H1 (cell line): ENCODE measurements around the gene HYAL4.

Source experiments
- ATF2 ChIP-seq: IDR thresholded peaks from 2 replicates; pipeline ENCODE4 v1.6.1; 2012; ENCODE audit warnings: low read length, inconsistent platforms
- CBX8 ChIP-seq: fragments of 300-800, 300-1000 bp; sonication (generic); IDR thresholded peaks from 2 replicates; pipeline ENCODE4 v1.7.1; 2016; ENCODE audit warnings: low read depth, low read length, borderline replicate concordance
- CHD1 ChIP-seq: IDR thresholded peaks from 2 replicates; pipeline ENCODE4 v1.6.1; 2012; ENCODE audit warnings: low read depth, low read length, improper control_type of control experiment
- EP300 ChIP-seq, 2 experiments: IDR thresholded peaks; 1 replicate in 1 of 2; 2 replicates in 1 of 2; pipeline ENCODE4 v1.6.1; 2011 to 2012; ENCODE audit warnings: low read depth in 2 of 2, low read length in 2 of 2, mild to moderate bottlenecking in 2 of 2, borderline replicate concordance in 1 of 2, inconsistent platforms in 1 of 2, moderate library complexity in 1 of 2
- KDM1A ChIP-seq: fragments of 200-600, 300-600 bp; sonication (generic); IDR thresholded peaks from 2 replicates; pipeline ENCODE4 v1.7.1; 2016; ENCODE audit warnings: mild to moderate bottlenecking, low read length, borderline replicate concordance
- NANOG ChIP-seq: IDR thresholded peaks from 2 replicates; pipeline ENCODE4 v1.6.1; 2011; ENCODE audit warnings: low read length, low read depth, mild to moderate bottlenecking, inconsistent platforms; ENCODE audit not compliant: insufficient read depth, poor library complexity, severe bottlenecking
- POLR2AphosphoS5 ChIP-seq: IDR thresholded peaks from 2 replicates; pipeline ENCODE4 v1.6.1; 2011; ENCODE audit warnings: low read depth, low read length
- RAD21 ChIP-seq, 2 experiments: IDR thresholded peaks in 1 of 2; conservative IDR thresholded peaks in 1 of 2; 2 replicates each; pipeline ENCODE4 v1.6.1; 2011; ENCODE audit warnings: low read depth in 2 of 2, low read length in 2 of 2, improper control_type of control experiment in 1 of 2, inconsistent platforms in 1 of 2, mild to moderate bottlenecking in 1 of 2, moderate library complexity in 1 of 2
- RFX5 ChIP-seq: IDR thresholded peaks from 2 replicates; pipeline ENCODE4 v1.6.1; 2011; ENCODE audit warnings: low read depth, low read length, improper control_type of control experiment, borderline replicate concordance
- TCF12 ChIP-seq: IDR thresholded peaks from 2 replicates; pipeline ENCODE4 v1.6.1; 2011; ENCODE audit warnings: low read depth, mild to moderate bottlenecking, low read length
- USF2 ChIP-seq: IDR thresholded peaks from 2 replicates; pipeline ENCODE4 v1.6.1; 2011; ENCODE audit warnings: low read length, improper control_type of control experiment
- TF ChIP-seq, protein P1 (sequence below), 3 experiments: IDR thresholded peaks; 1 replicate in 2 of 3; 2 replicates in 1 of 3; pipeline versions ENCODE4 v1.5.1 to v1.6.1; 2011; ENCODE audit warnings: low read length in 3 of 3, mild to moderate bottlenecking in 3 of 3, inconsistent platforms in 2 of 3, low read depth in 1 of 3, moderate library complexity in 1 of 3; ENCODE audit not compliant: insufficient read depth in 1 of 3; ENCODE audit errors: control extremely low read depth in 1 of 3

DNA sequence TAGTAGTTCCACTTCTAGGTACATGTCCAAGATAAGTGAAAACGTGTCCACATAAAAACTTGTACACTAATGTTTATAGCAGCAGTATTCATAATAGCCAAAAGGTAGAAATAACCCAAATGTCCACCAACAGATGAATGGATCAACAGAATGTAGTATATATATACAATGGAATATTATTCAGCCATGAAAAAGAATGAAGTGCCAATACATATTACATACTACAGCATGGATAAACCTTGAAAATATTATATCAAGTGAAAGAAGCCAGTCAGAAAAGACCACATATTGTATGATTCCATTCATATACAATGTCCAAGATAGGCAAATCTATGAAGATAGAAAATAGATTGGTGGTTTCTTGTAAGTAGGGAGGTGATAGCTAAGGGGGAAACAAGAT lies 48.4 kb upstream of the HYAL4 start:
- no peak for TF ChIP-seq POLR2AphosphoS5
- TF ChIP-seq RFX5 = no peak
- TF ChIP-seq, protein P1, sequence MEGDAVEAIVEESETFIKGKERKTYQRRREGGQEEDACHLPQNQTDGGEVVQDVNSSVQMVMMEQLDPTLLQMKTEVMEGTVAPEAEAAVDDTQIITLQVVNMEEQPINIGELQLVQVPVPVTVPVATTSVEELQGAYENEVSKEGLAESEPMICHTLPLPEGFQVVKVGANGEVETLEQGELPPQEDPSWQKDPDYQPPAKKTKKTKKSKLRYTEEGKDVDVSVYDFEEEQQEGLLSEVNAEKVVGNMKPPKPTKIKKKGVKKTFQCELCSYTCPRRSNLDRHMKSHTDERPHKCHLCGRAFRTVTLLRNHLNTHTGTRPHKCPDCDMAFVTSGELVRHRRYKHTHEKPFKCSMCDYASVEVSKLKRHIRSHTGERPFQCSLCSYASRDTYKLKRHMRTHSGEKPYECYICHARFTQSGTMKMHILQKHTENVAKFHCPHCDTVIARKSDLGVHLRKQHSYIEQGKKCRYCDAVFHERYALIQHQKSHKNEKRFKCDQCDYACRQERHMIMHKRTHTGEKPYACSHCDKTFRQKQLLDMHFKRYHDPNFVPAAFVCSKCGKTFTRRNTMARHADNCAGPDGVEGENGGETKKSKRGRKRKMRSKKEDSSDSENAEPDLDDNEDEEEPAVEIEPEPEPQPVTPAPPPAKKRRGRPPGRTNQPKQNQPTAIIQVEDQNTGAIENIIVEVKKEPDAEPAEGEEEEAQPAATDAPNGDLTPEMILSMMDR (IDR thresholded peaks at IDR 0.05; ENCODE audit: control extremely low read depth in 1 of 3, insufficient read depth in 1 of 3, low read depth in 1 of 3, low read length in 3 of 3) = no peak
- TF ChIP-seq ATF2 = no peak
- no peak for TF ChIP-seq USF2
- no peak for TF ChIP-seq NANOG
- no peak for TF ChIP-seq CBX8
- no peak for TF ChIP-seq KDM1A
- TF ChIP-seq CHD1 = no peak
- TF ChIP-seq RAD21 (IDR thresholded peaks at IDR 0.05 in 1 of 2, conservative IDR thresholded peaks at IDR 0.05 in 1 of 2; ENCODE audit: low read depth in 2 of 2, low read length in 2 of 2) = no peak
- no peak for TF ChIP-seq EP300 (IDR thresholded peaks at IDR 0.05; ENCODE audit: borderline replicate concordance in 1 of 2, low read depth in 2 of 2, low read length in 2 of 2)
- TF ChIP-seq TCF12 = no peak
